Lung (tissue), 12 donors: ENCODE results near the gene CAMK2D. TPM values are rescaled to one million over a fixed set of nuclear protein-coding genes. Genes with fewer than 3 reads are reported as not detected.

Experiments used
- ATAC-seq: fragments of 200-7000 bp; cut with Tn5 transposase; one replicate; pipeline ENCODE4 v1.9.1; 2020; ENCODE audit warnings: moderate number of reproducible peaks; ENCODE audit not compliant: insufficient read depth, low FRiP score
- DNase-seq, 3 donors: peaks; one replicate each; pipeline ENCODE4 v3.0.0-alpha.2; 2013 to 2017
- H3K27ac ChIP-seq, 2 donors: one replicate each; pipeline ENCODE4 v1.5.1; 2013; ENCODE audit warnings: mild to moderate bottlenecking in 2 of 2, moderate library complexity in 2 of 2, control low read depth in 1 of 2, inconsistent platforms in 1 of 2, low read depth in 1 of 2, low read length in 1 of 2
- H3K27me3 ChIP-seq, 3 donors: one replicate each; pipeline ENCODE4 v1.5.1; 2013; ENCODE audit warnings: low read length in 2 of 3; ENCODE audit not compliant: control insufficient read depth in 3 of 3, insufficient read depth in 3 of 3
- H3K36me3 ChIP-seq, 4 donors: one replicate each; pipeline ENCODE4 v1.5.1; 2013; ENCODE audit warnings: low read length in 4 of 4, mild to moderate bottlenecking in 1 of 4, moderate library complexity in 1 of 4; ENCODE audit not compliant: control insufficient read depth in 4 of 4, insufficient read depth in 4 of 4
- H3K4me1 ChIP-seq, 5 donors: one replicate each; pipeline ENCODE4 v1.5.1; 2013; ENCODE audit warnings: low read length in 5 of 5, mild to moderate bottlenecking in 2 of 5, moderate library complexity in 1 of 5; ENCODE audit not compliant: control insufficient read depth in 5 of 5, insufficient read depth in 5 of 5
- H3K4me3 ChIP-seq: one replicate; pipeline ENCODE4 v1.5.1; 2013; ENCODE audit warnings: mild to moderate bottlenecking, control low read depth, moderate library complexity
- H3K9ac ChIP-seq, 2 donors: one replicate each; pipeline ENCODE4 v1.5.1; 2013; ENCODE audit warnings: low read length in 2 of 2, control low read depth in 1 of 2; ENCODE audit not compliant: insufficient read depth in 1 of 2
- H3K9me3 ChIP-seq, 4 donors: one replicate each; pipeline ENCODE4 v1.5.1; 2013; ENCODE audit warnings: low read length in 3 of 4, mild to moderate bottlenecking in 1 of 4, moderate library complexity in 1 of 4; ENCODE audit not compliant: control insufficient read depth in 4 of 4, insufficient read depth in 3 of 4
- WGBS, 2 donors: extraction: QIAGEN DNeasy Blood & Tissue Kit; methylation state at CpG; one replicate each; pipeline ENCODE4 v1.1.7; 2013; 5-methylcytosine and 5-hydroxymethylcytosine counted together
- polyA plus RNA-seq, 2 donors: library from polyadenylated mRNA; stranded (reverse); fragments of 200-250 nt; gene quantifications; one replicate each; pipeline ENCODE4 v1.2.1, GENCODE V29; 2013
- total RNA-seq, 2 donors: library from RNA; depleted of rRNA in 1 of 2; stranded (reverse); fragments of >200 nt in 1 of 2; gene quantifications; one replicate each; pipeline ENCODE4 v1.2.1, GENCODE V29; 2014 to 2021
- TF ChIP-seq, protein P1 (sequence below): IDR thresholded peaks from 2 replicates; pipeline ENCODE4 v1.5.1; 2012; ENCODE audit warnings: mild to moderate bottlenecking; ENCODE audit errors: control extremely low read depth, extremely low read depth
- donor health status: control.
- donor health status: control.
- donor health status: Bipolar disorder and iron deficiency.
- donor health status: healthy.
- donor health status: DM: yes; HTN: yes; CAD: no.

CAMK2D gene
- total and polyA plus RNA-seq, 4 donors = 11.9 to 98.2 (median 36.6) TPM

DNA sequence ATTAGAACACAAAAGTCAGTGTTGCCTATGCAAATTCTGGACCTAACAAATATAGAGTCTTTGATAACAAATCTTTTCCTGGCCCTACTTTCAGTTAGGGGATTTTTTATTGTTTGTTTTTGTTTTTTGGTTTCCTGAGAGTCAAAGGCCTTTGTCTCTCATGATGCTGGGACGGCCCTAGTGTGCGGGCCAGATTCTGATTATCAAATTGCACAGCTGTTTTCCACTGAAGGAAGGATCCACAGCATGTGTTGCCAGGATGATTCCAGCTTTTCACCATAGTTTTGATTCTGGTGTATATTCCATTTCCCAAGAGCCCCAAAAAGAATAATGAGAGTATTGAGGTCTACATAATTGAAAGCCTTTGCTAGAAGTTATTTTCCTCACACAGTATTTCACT, 248.2 kb downstream of the CAMK2D start:
- Histone ChIP-seq H3K4me3 (no peak overlapping the region), H3K9me3 (no peaks in the 10 kb centered on the region), H3K27ac (no peak overlapping the region), H3K9ac (no peak overlapping the region), H3K4me1 (no peaks in the 10 kb centered on the region), H3K27me3 (no peaks in the 10 kb centered on the region), H3K36me3 (peaks cover 7 to 19% (median 10%) of the 10 kb centered on the region in 4 donors)
- TF ChIP-seq, protein P1, sequence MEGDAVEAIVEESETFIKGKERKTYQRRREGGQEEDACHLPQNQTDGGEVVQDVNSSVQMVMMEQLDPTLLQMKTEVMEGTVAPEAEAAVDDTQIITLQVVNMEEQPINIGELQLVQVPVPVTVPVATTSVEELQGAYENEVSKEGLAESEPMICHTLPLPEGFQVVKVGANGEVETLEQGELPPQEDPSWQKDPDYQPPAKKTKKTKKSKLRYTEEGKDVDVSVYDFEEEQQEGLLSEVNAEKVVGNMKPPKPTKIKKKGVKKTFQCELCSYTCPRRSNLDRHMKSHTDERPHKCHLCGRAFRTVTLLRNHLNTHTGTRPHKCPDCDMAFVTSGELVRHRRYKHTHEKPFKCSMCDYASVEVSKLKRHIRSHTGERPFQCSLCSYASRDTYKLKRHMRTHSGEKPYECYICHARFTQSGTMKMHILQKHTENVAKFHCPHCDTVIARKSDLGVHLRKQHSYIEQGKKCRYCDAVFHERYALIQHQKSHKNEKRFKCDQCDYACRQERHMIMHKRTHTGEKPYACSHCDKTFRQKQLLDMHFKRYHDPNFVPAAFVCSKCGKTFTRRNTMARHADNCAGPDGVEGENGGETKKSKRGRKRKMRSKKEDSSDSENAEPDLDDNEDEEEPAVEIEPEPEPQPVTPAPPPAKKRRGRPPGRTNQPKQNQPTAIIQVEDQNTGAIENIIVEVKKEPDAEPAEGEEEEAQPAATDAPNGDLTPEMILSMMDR = no peak
- DNase-seq (no peak), ATAC-seq (no peak)
- WGBS, 2 donors = 70 to 86% methylated on average over 2 of the region's 2 CpGs

DNA sequence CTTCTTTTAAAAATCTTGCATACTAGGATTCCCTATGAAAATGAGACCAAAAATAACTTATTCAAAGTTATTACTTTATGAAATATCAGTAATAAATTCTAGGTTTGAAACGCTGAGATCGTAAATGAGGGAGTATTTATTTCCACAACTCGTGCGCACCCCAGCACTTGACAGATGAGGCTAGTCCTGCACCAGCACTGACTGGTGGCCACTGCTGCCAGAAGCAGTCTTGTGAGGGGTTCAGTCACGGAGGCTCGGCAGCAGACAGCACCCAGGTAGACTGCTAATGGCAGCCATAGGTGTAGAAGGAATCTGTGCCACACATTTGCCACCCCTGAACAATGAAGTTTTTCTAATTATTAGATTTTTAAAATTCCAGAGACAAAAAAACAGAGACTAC, 248.7 kb downstream of the CAMK2D start:
- no peak overlapping the region for H3K4me3 ChIP-seq
- WGBS, 2 donors = 97% methylated on average over 6 of the region's 6 CpGs
- H3K27me3 ChIP-seq = no peaks in the 10 kb centered on the region
- no peak for DNase-seq
- TF ChIP-seq, protein P1 = no peak
- no peak overlapping the region for H3K9ac ChIP-seq
- no peak overlapping the region for H3K27ac ChIP-seq
- ATAC-seq = no peak
- peaks cover 7 to 19% (median 9%) of the 10 kb centered on the region in 4 donors for H3K36me3 ChIP-seq
- H3K4me1 ChIP-seq = no peaks in the 10 kb centered on the region
- no peaks in the 10 kb centered on the region for H3K9me3 ChIP-seq

DNA sequence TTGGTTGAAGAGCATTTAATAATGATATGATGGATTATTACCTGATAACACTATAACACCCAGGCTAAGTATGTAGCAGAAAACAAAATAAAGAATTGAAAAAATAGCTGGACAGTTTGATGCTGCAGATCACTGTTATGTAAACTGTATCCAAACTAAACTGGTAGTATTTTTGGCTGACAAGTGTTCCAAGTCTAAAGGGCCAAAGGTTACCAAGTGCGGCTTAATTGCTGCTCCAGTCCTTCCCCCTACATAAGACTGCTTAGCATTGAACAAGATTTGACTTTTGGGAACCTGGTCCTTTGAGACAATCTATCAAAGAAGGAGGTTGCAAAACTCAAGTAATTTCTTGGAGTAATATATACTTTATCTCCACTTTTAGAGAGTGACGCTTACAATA, 249.6 kb downstream of the CAMK2D start:
- no peak for DNase-seq
- Histone ChIP-seq H3K36me3 (peaks cover 7 to 17% (median 10%) of the 10 kb centered on the region in 4 donors), H3K9ac (no peak overlapping the region), H3K4me1 (no peaks in the 10 kb centered on the region), H3K4me3 (no peak overlapping the region), H3K27ac (no peak overlapping the region), H3K9me3 (no peaks in the 10 kb centered on the region), H3K27me3 (no peaks in the 10 kb centered on the region)
- WGBS, 2 donors = 92 to 93% methylated on average over 2 of the region's 2 CpGs
- no peak for ATAC-seq
- TF ChIP-seq, protein P1 = no peak

- 89 to 98% methylated on average over 1 of the region's 1 CpG for WGBS, 2 donors
- H3K36me3 ChIP-seq = peaks cover 7 to 15% (median 13%) of the 10 kb centered on the region in 4 donors
- H3K4me3 ChIP-seq = no peak overlapping the region
These were observed 251.7 kb downstream of the CAMK2D start for GRCh38 chr4:113509851-113510250.

More at GRCh38 chr4:113509851-113510250, 251.7 kb downstream of the CAMK2D start:
- TF ChIP-seq, protein P1 = no peak
- Histone ChIP-seq H3K27me3 (no peaks in the 10 kb centered on the region), H3K27ac (no peak overlapping the region), H3K9me3 (no peaks in the 10 kb centered on the region), H3K9ac (no peak overlapping the region), H3K4me1 (no peaks in the 10 kb centered on the region)
- ATAC-seq (no peak), DNase-seq (no peak)
